ENCODE data around the gene WLS. TPM values are rescaled to one million over a fixed set of nuclear protein-coding genes. Genes with fewer than 3 reads are reported as not detected.
A peak's percentile ranks its signal among the peaks of the same experiment; 100 is the strongest.

WLS gene
- total RNA-seq, 1 donor from 2014 or later = 187 TPM

GRCh38 chr1:68273530-68273929 is 41.2 kb upstream of the WLS start:
- FAIRE-seq (peak; percentile 32), DNase-seq (ENCODE audit: low read depth) (no peak)
- Histone ChIP-seq H3K4me2 (ENCODE audit: low read length) (no peak overlapping the region), H3K4me3 (ENCODE audit: insufficient read depth, low read depth, low read length) (no peak overlapping the region), H3K9ac (ENCODE audit: low read length) (no peak overlapping the region), H3K79me2 (ENCODE audit: insufficient read depth, low read length) (no peaks in the 10 kb centered on the region), H4K20me1 (ENCODE audit: insufficient read depth, low read length) (no peaks in the 10 kb centered on the region), H3K4me1 (ENCODE audit: insufficient read depth, low read length) (peaks cover 12% of the 10 kb centered on the region), H3K27me3 (ENCODE audit: insufficient read depth, low read length) (no peaks in the 10 kb centered on the region), H3K36me3 (ENCODE audit: insufficient read depth, low read length) (no peaks in the 10 kb centered on the region), H3K27ac (ENCODE audit: low read depth, low read length) (no peak overlapping the region), H2AFZ (ENCODE audit: low read depth, low read length) (no peak overlapping the region), H3K9me3 (ENCODE audit: insufficient read depth, low read depth, low read length) (no peaks in the 10 kb centered on the region)
- Mint-ChIP-seq H3K4me3 (ENCODE audit: unreplicated experiment) (no peak overlapping the region), H3K9me3 (ENCODE audit: unreplicated experiment) (no peaks in the 10 kb centered on the region), H3K36me3 (ENCODE audit: low read depth, unreplicated experiment) (no peaks in the 10 kb centered on the region), H3K27me3 (ENCODE audit: low read depth, unreplicated experiment) (no peaks in the 10 kb centered on the region), H3K4me1 (ENCODE audit: low read depth, unreplicated experiment) (peaks cover 13% of the 10 kb centered on the region), H3K27ac (ENCODE audit: unreplicated experiment) (no peak overlapping the region)
- no peak for TF ChIP-seq CTCF (IDR thresholded peaks at IDR 0.05; ENCODE audit: insufficient read depth, low read depth, low read length)
- TF ChIP-seq EZH2 (IDR thresholded peaks at IDR 0.05; ENCODE audit: insufficient read depth, low read length) = no peak

GRCh38 chr1:68271596-68271995 is 39.3 kb upstream of the WLS start:
- Histone ChIP-seq H3K4me2 (ENCODE audit: low read length) (no peak overlapping the region), H3K79me2 (ENCODE audit: insufficient read depth, low read length) (no peaks in the 10 kb centered on the region), H3K4me1 (ENCODE audit: insufficient read depth, low read length) (peaks cover 12% of the 10 kb centered on the region), H3K27me3 (ENCODE audit: insufficient read depth, low read length) (no peaks in the 10 kb centered on the region), H3K9ac (ENCODE audit: low read length) (no peak overlapping the region), H3K27ac (ENCODE audit: low read depth, low read length) (no peak overlapping the region), H3K9me3 (ENCODE audit: insufficient read depth, low read depth, low read length) (no peaks in the 10 kb centered on the region), H4K20me1 (ENCODE audit: insufficient read depth, low read length) (no peaks in the 10 kb centered on the region), H2AFZ (ENCODE audit: low read depth, low read length) (no peak overlapping the region), H3K36me3 (ENCODE audit: insufficient read depth, low read length) (no peaks in the 10 kb centered on the region), H3K4me3 (ENCODE audit: insufficient read depth, low read depth, low read length) (no peak overlapping the region)
- H3K9me3 Mint-ChIP-seq (ENCODE audit: unreplicated experiment) = no peaks in the 10 kb centered on the region
- no peak overlapping the region for H3K27ac Mint-ChIP-seq (ENCODE audit: unreplicated experiment)
- TF ChIP-seq CTCF (IDR thresholded peaks at IDR 0.05; ENCODE audit: insufficient read depth, low read depth, low read length) (no peak), EZH2 (IDR thresholded peaks at IDR 0.05; ENCODE audit: insufficient read depth, low read length) (no peak)
- no peak overlapping the region for H3K4me3 Mint-ChIP-seq (ENCODE audit: unreplicated experiment)
- H3K36me3 Mint-ChIP-seq (ENCODE audit: low read depth, unreplicated experiment) = no peaks in the 10 kb centered on the region
- DNase-seq (ENCODE audit: low read depth) = no peak
- peaks cover 13% of the 10 kb centered on the region for H3K4me1 Mint-ChIP-seq (ENCODE audit: low read depth, unreplicated experiment)
- FAIRE-seq = no peak
- H3K27me3 Mint-ChIP-seq (ENCODE audit: low read depth, unreplicated experiment) = no peaks in the 10 kb centered on the region

GRCh38 chr1:68270951-68271350 is 38.6 kb upstream of the WLS start:
- Mint-ChIP-seq H3K9me3 (ENCODE audit: unreplicated experiment) (no peaks in the 10 kb centered on the region), H3K27me3 (ENCODE audit: low read depth, unreplicated experiment) (no peaks in the 10 kb centered on the region), H3K4me3 (ENCODE audit: unreplicated experiment) (no peak overlapping the region), H3K36me3 (ENCODE audit: low read depth, unreplicated experiment) (no peaks in the 10 kb centered on the region), H3K4me1 (ENCODE audit: low read depth, unreplicated experiment) (peaks cover 13% of the 10 kb centered on the region), H3K27ac (ENCODE audit: unreplicated experiment) (no peak overlapping the region)
- FAIRE-seq (peak; percentile 23), DNase-seq (ENCODE audit: low read depth) (no peak)
- no peaks in the 10 kb centered on the region for H3K9me3 ChIP-seq (ENCODE audit: insufficient read depth, low read depth, low read length)
- H4K20me1 ChIP-seq (ENCODE audit: insufficient read depth, low read length) = no peaks in the 10 kb centered on the region
- no peak overlapping the region for H3K9ac ChIP-seq (ENCODE audit: low read length)
- no peaks in the 10 kb centered on the region for H3K79me2 ChIP-seq (ENCODE audit: insufficient read depth, low read length)
- H3K4me2 ChIP-seq (ENCODE audit: low read length) = no peak overlapping the region
- H3K4me3 ChIP-seq (ENCODE audit: insufficient read depth, low read depth, low read length) = no peak overlapping the region
- no peak overlapping the region for H3K27ac ChIP-seq (ENCODE audit: low read depth, low read length)
- no peak overlapping the region for H2AFZ ChIP-seq (ENCODE audit: low read depth, low read length)
- H3K27me3 ChIP-seq (ENCODE audit: insufficient read depth, low read length) = no peaks in the 10 kb centered on the region
- no peak for TF ChIP-seq EZH2 (IDR thresholded peaks at IDR 0.05; ENCODE audit: insufficient read depth, low read length)
- TF ChIP-seq CTCF (IDR thresholded peaks at IDR 0.05; ENCODE audit: insufficient read depth, low read depth, low read length) = no peak
- no peaks in the 10 kb centered on the region for H3K36me3 ChIP-seq (ENCODE audit: insufficient read depth, low read length)
- H3K4me1 ChIP-seq (ENCODE audit: insufficient read depth, low read length) = peaks cover 12% of the 10 kb centered on the region
